CD4-positive, alpha-beta memory T cell (primary cell): ENCODE results near the gene QSOX2. TPM values are rescaled to one million over a fixed set of nuclear protein-coding genes. Genes with fewer than 3 reads are reported as not detected.

Experiments
- CTCF ChIA-PET: fragments of 350-600 bp; sonication (Branson Sonifier 250); formaldehyde crosslinking; loops from one replicate; lab custom pipeline; 2021; ENCODE audit warnings: inconsistent platforms; ENCODE audit not compliant: partially characterized antibody; lab: Charles Lee
- POLR2A ChIA-PET: fragments of 350-600 bp; sonication (Branson Sonifier 250); formaldehyde crosslinking; loops from one replicate; lab custom pipeline; 2021; ENCODE audit not compliant: partially characterized antibody; lab: Charles Lee
- DNase-seq, 5 donors: peaks; one replicate each; pipeline versions ENCODE4 v3.0.0 to v3.0.0-alpha.2; 2020 to 2022; ENCODE audit warnings: mixed read lengths in 1 of 5
- H3K27ac ChIP-seq: one replicate; pipeline ENCODE4 v1.7.0; 2013; ENCODE audit warnings: low read depth, low read length
- H3K27me3 ChIP-seq: 2 replicates; pipeline ENCODE4 v1.7.0; 2013; ENCODE audit warnings: mild to moderate bottlenecking, low read length, moderate library complexity; ENCODE audit not compliant: insufficient read depth
- H3K36me3 ChIP-seq: 2 replicates; pipeline ENCODE4 v1.7.0; 2013; ENCODE audit warnings: mild to moderate bottlenecking, low read length, moderate library complexity; ENCODE audit not compliant: insufficient read depth
- H3K4me1 ChIP-seq: 2 replicates; pipeline ENCODE4 v1.7.0; 2013; ENCODE audit warnings: mild to moderate bottlenecking, low read length, moderate library complexity; ENCODE audit not compliant: insufficient read depth
- H3K4me3 ChIP-seq, 2 donors: one replicate each; pipeline ENCODE4 v1.7.0; 2013; ENCODE audit warnings: low read length in 2 of 2, mild to moderate bottlenecking in 1 of 2
- H3K9me3 ChIP-seq, 2 donors: one replicate each; pipeline ENCODE4 v1.7.0; 2013; ENCODE audit warnings: low read length in 2 of 2, control low read depth in 1 of 2; ENCODE audit not compliant: control insufficient read depth in 1 of 2
- H3K27ac Mint-ChIP-seq, 7 donors: one replicate each; pipeline ENCODE4 v1.8.0; 2020 to 2021; ENCODE audit warnings: mixed read lengths in 7 of 7, mild to moderate bottlenecking in 6 of 7, inconsistent platforms in 3 of 7, moderate library complexity in 3 of 7
- H3K27me3 Mint-ChIP-seq, 2 donors: one replicate each; pipeline ENCODE4 v1.8.0; 2020 to 2021; ENCODE audit warnings: mixed read lengths in 2 of 2
- H3K36me3 Mint-ChIP-seq, 2 donors: one replicate each; pipeline ENCODE4 v1.8.0; 2020 to 2021; ENCODE audit warnings: mixed read lengths in 2 of 2, inconsistent platforms in 1 of 2, mild to moderate bottlenecking in 1 of 2
- H3K4me1 Mint-ChIP-seq, 4 donors: one replicate each; pipeline ENCODE4 v1.8.0; 2020 to 2021; ENCODE audit warnings: mixed read lengths in 4 of 4, mild to moderate bottlenecking in 1 of 4
- H3K4me3 Mint-ChIP-seq, 8 donors: one replicate each; pipeline ENCODE4 v1.8.0; 2020 to 2021; ENCODE audit warnings: mixed read lengths in 8 of 8, mild to moderate bottlenecking in 7 of 8, moderate library complexity in 6 of 8, inconsistent platforms in 3 of 8
- H3K9me3 Mint-ChIP-seq, 8 donors: one replicate each; pipeline ENCODE4 v1.8.0; 2020 to 2021; ENCODE audit warnings: mixed read lengths in 8 of 8, mild to moderate bottlenecking in 5 of 8, inconsistent platforms in 3 of 8, moderate library complexity in 1 of 8
- intact Hi-C: fragments of 100-400 bp; cut with micrococcal nuclease; formaldehyde crosslinking; loops from one replicate; pipeline ENCODE4 v1.15.1; 2023
- polyA plus RNA-seq, 2 donors: library from polyadenylated mRNA; unstranded; fragments of 300-500 nt; fragmentation: Illumina TruSeq; gene quantifications; one replicate each; pipeline ENCODE4 v1.2.3, GENCODE V29; 2021
- total RNA-seq, 2 experiments: library from RNA; stranded (reverse); gene quantifications; one replicate each; pipeline ENCODE4 v1.2.3, GENCODE V29; 2021

Gene QSOX2
- total and polyA plus RNA-seq, 4 experiments from 2014 or later = 0.35 to 15.0 (median 7.9) TPM

- DNase-seq = no peak
- POLR2A ChIA-PET = no interaction called here
- no peak overlapping the region for H3K27ac Mint-ChIP-seq
Observed at GRCh38 chr9:136274786-136275654, 29.4 kb upstream of the QSOX2 start.

GRCh38 chr9:136273921-136274785 lies 28.5 kb upstream of the QSOX2 start:
- Mint-ChIP-seq H3K4me3 (no peak overlapping the region), H3K36me3 (no peaks in the 10 kb centered on the region), H3K4me1 (no peaks in the 10 kb centered on the region), H3K27ac (no peak overlapping the region), H3K27me3 (peaks cover 4 to 7% of the 10 kb centered on the region in 2 donors), H3K9me3 (no peaks in the 10 kb centered on the region)
- DNase-seq = no peak
- Histone ChIP-seq H3K27me3 (no peaks in the 10 kb centered on the region), H3K27ac (no peak overlapping the region), H3K9me3 (no peaks in the 10 kb centered on the region), H3K4me1 (no peaks in the 10 kb centered on the region), H3K4me3 (no peak overlapping the region), H3K36me3 (no peaks in the 10 kb centered on the region)
- POLR2A ChIA-PET = no interaction called here
- intact Hi-C loops = no loop called here
- CTCF ChIA-PET = no interaction called here

More at GRCh38 chr9:136274786-136275654, 29.4 kb upstream of the QSOX2 start:
- H3K9me3 Mint-ChIP-seq = no peaks in the 10 kb centered on the region
- H3K27me3 ChIP-seq = no peaks in the 10 kb centered on the region
- no peaks in the 10 kb centered on the region for H3K36me3 ChIP-seq
- no peaks in the 10 kb centered on the region for H3K36me3 Mint-ChIP-seq
- H3K27ac ChIP-seq = no peak overlapping the region
- H3K4me1 Mint-ChIP-seq = no peaks in the 10 kb centered on the region
- no peaks in the 10 kb centered on the region for H3K4me1 ChIP-seq
- no peak overlapping the region for H3K4me3 Mint-ChIP-seq
- intact Hi-C loops = no loop called here
- CTCF ChIA-PET = no interaction called here
- H3K4me3 ChIP-seq = no peak overlapping the region
- no peaks in the 10 kb centered on the region for H3K9me3 ChIP-seq
- peaks cover 3 to 8% of the 10 kb centered on the region in 2 donors for H3K27me3 Mint-ChIP-seq

GRCh38 chr9:136273244-136273865 lies 27.7 kb upstream of the QSOX2 start:
- H3K27ac Mint-ChIP-seq = no peak overlapping the region
- peaks cover 6% of the 10 kb centered on the region in 2 donors for H3K27me3 Mint-ChIP-seq
- H3K4me3 Mint-ChIP-seq = no peak overlapping the region
- H3K36me3 Mint-ChIP-seq = no peaks in the 10 kb centered on the region
- no peaks in the 10 kb centered on the region for H3K4me1 Mint-ChIP-seq
- Histone ChIP-seq H3K36me3 (no peaks in the 10 kb centered on the region), H3K4me1 (no peaks in the 10 kb centered on the region), H3K9me3 (no peaks in the 10 kb centered on the region), H3K27me3 (no peaks in the 10 kb centered on the region), H3K27ac (no peak overlapping the region), H3K4me3 (no peak overlapping the region)
- ChIA-PET POLR2A (no interaction called here), CTCF (interaction anchor here (0.9 kb wide), 1 partner anchor 10 kb away, joined by 3 read pairs; no protein-coding TSS in a partner anchor)
- intact Hi-C loops = no loop called here
- H3K9me3 Mint-ChIP-seq = no peaks in the 10 kb centered on the region
- no peak for DNase-seq

GRCh38 chr9:136270173-136270705 lies 24.6 kb upstream of the QSOX2 start:
- Mint-ChIP-seq H3K27me3 (peaks cover 2 to 6% of the 10 kb centered on the region in 2 donors), H3K4me1 (peaks cover 2 to 12% (median 4%) of the 10 kb centered on the region in 4 donors), H3K36me3 (no peaks in the 10 kb centered on the region), H3K4me3 (no peak overlapping the region), H3K9me3 (peaks cover 0 to 1% (median 0%) of the 10 kb centered on the region in 8 donors), H3K27ac (no peak overlapping the region)
- Histone ChIP-seq H3K36me3 (no peaks in the 10 kb centered on the region), H3K27ac (no peak overlapping the region), H3K9me3 (no peaks in the 10 kb centered on the region), H3K27me3 (no peaks in the 10 kb centered on the region), H3K4me3 (no peak overlapping the region), H3K4me1 (peaks cover 7% of the 10 kb centered on the region)
- DNase-seq = no peak
- CTCF ChIA-PET = interaction anchor here (0.7 kb wide), 1 partner anchor 131 kb away, joined by 3 read pairs; no protein-coding TSS in a partner anchor
- POLR2A ChIA-PET = no interaction called here
- intact Hi-C loops = no loop called here

- peaks cover 0 to 1% (median 0%) of the 10 kb centered on the region in 8 donors for H3K9me3 Mint-ChIP-seq
- Histone ChIP-seq H3K27me3 (no peaks in the 10 kb centered on the region), H3K36me3 (no peaks in the 10 kb centered on the region), H3K4me1 (peaks cover 7% of the 10 kb centered on the region), H3K9me3 (no peaks in the 10 kb centered on the region), H3K27ac (no peak overlapping the region), H3K4me3 (no peak overlapping the region)
- H3K36me3 Mint-ChIP-seq = no peaks in the 10 kb centered on the region
- intact Hi-C loops = loop anchor here (5.0 kb wide), 1 partner anchor 134 kb away; the partner anchor contains the start of gene SNAPC4
- CTCF ChIA-PET = no interaction called here
- H3K4me1 Mint-ChIP-seq = peaks cover 2 to 12% (median 4%) of the 10 kb centered on the region in 4 donors
- H3K4me3 Mint-ChIP-seq = peak overlapping the region in 1 of 8 donors; percentile 43
- POLR2A ChIA-PET = interaction anchor here (1.2 kb wide), 1 partner anchor 12 kb away, joined by 3 read pairs; no protein-coding TSS in a partner anchor
- no peak overlapping the region for H3K27ac Mint-ChIP-seq
- no peak for DNase-seq
- peaks cover 2 to 6% of the 10 kb centered on the region in 2 donors for H3K27me3 Mint-ChIP-seq
Observed at GRCh38 chr9:136268735-136269134, 23.1 kb upstream of the QSOX2 start.

- CTCF ChIA-PET = no interaction called here
- Mint-ChIP-seq H3K27ac (peak overlapping the region in 2 of 7 donors; percentile 35 to 59), H3K27me3 (peaks cover under 1 to 6% of the 10 kb centered on the region in 2 donors), H3K4me1 (peaks cover 2 to 12% (median 4%) of the 10 kb centered on the region in 4 donors), H3K9me3 (peaks cover 0 to 1% (median 0%) of the 10 kb centered on the region in 8 donors), H3K36me3 (no peaks in the 10 kb centered on the region), H3K4me3 (peak overlapping the region in 7 of 8 donors; percentile 24 to 90 (median 79))
- H3K4me1 ChIP-seq = peaks cover 7% of the 10 kb centered on the region
- no peaks in the 10 kb centered on the region for H3K36me3 ChIP-seq
- intact Hi-C loops = loop anchor here (5.0 kb wide), 1 partner anchor 134 kb away; the partner anchor contains the start of gene SNAPC4
- H3K9me3 ChIP-seq = no peaks in the 10 kb centered on the region
- H3K4me3 ChIP-seq = no peak overlapping the region
- no peak for DNase-seq
- POLR2A ChIA-PET = interaction anchor here (1.2 to 1.9 kb wide), 4 partner anchors 10 to 95 kb away, joined by 3 to 10 read pairs (median 6); partner anchors contain the start of genes DNLZ and QSOX2
- no peak overlapping the region for H3K27ac ChIP-seq
- H3K27me3 ChIP-seq = no peaks in the 10 kb centered on the region
Observed at GRCh38 chr9:136268318-136268717, 22.7 kb upstream of the QSOX2 start.
